NCI-H1105 (cell line): Measurements from ENCODE around the gene PROM2.

Experiments used
- DNase-seq: peaks from one replicate; lab custom pipeline; 2025; lab: John Stamatoyannopoulos, UW

Gene PROM2

GRCh38 chr2:95284886-95285541 is 10.8 kb downstream of the PROM2 start:
- DNase-seq, result no peak

- DNase-seq, result no peak
These were observed 11.3 kb downstream of the PROM2 start for GRCh38 chr2:95285542-95285932.

GRCh38 chr2:95287336-95287735 is 13.1 kb downstream of the PROM2 start:
- DNase-seq, result no peak

GRCh38 chr2:95287806-95288205 is 13.6 kb downstream of the PROM2 start:
- no peak for DNase-seq

GRCh38 chr2:95289253-95289652 is 15.0 kb downstream of the PROM2 start:
- DNase-seq, result no peak

GRCh38 chr2:95291222-95291621 is 17.0 kb downstream of the PROM2 start:
- DNase-seq, result no peak

GRCh38 chr2:95292623-95293260 is 18.5 kb downstream of the PROM2 start:
- no peak for DNase-seq

- no peak for DNase-seq
These were observed 20.5 kb downstream of the PROM2 start for GRCh38 chr2:95294579-95295250.

GRCh38 chr2:95295376-95295775 is 21.1 kb downstream of the PROM2 start:
- DNase-seq, result no peak

GRCh38 chr2:95296011-95296410 is 21.8 kb downstream of the PROM2 start:
- peak; percentile 94 for DNase-seq

- DNase-seq, result peak; percentile 77
These were observed 22.7 kb downstream of the PROM2 start, which contains the start of gene KCNIP3 for GRCh38 chr2:95296880-95297487. Gene KCNIP3 (plus strand): TSS chr2:95297347. CDS start chr2:95297439, 92 bp downstream.

- no peak for DNase-seq
These were observed 23.6 kb downstream of the PROM2 start for GRCh38 chr2:95297639-95298395.

- DNase-seq, result no peak
These were observed 24.4 kb downstream of the PROM2 start for GRCh38 chr2:95298486-95299111.

- DNase-seq, result no peak
These were observed 25.7 kb downstream of the PROM2 start for GRCh38 chr2:95299961-95300360.

GRCh38 chr2:95300450-95300849 is 26.2 kb downstream of the PROM2 start:
- peak; percentile 81 for DNase-seq

GRCh38 chr2:95301186-95301585 is 26.9 kb downstream of the PROM2 start:
- DNase-seq, result no peak

- no peak for DNase-seq
These were observed 27.8 kb downstream of the PROM2 start for GRCh38 chr2:95301876-95302641.

GRCh38 chr2:95303191-95303919 is 29.1 kb downstream of the PROM2 start:
- DNase-seq, result no peak

- no peak for DNase-seq
These were observed 31.3 kb downstream of the PROM2 start for GRCh38 chr2:95305380-95306061.
